ENCODE results near the gene DNAAF2.
"Not testable (repeated sequence)": the region's sequence is repeated elsewhere in the genome, so short reads cannot be mapped to it uniquely, and the experiment has no call there.

Gene DNAAF2, protein sequence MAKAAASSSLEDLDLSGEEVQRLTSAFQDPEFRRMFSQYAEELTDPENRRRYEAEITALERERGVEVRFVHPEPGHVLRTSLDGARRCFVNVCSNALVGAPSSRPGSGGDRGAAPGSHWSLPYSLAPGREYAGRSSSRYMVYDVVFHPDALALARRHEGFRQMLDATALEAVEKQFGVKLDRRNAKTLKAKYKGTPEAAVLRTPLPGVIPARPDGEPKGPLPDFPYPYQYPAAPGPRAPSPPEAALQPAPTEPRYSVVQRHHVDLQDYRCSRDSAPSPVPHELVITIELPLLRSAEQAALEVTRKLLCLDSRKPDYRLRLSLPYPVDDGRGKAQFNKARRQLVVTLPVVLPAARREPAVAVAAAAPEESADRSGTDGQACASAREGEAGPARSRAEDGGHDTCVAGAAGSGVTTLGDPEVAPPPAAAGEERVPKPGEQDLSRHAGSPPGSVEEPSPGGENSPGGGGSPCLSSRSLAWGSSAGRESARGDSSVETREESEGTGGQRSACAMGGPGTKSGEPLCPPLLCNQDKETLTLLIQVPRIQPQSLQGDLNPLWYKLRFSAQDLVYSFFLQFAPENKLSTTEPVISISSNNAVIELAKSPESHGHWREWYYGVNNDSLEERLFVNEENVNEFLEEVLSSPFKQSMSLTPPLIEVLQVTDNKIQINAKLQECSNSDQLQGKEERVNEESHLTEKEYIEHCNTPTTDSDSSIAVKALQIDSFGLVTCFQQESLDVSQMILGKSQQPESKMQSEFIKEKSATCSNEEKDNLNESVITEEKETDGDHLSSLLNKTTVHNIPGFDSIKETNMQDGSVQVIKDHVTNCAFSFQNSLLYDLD

DNA sequence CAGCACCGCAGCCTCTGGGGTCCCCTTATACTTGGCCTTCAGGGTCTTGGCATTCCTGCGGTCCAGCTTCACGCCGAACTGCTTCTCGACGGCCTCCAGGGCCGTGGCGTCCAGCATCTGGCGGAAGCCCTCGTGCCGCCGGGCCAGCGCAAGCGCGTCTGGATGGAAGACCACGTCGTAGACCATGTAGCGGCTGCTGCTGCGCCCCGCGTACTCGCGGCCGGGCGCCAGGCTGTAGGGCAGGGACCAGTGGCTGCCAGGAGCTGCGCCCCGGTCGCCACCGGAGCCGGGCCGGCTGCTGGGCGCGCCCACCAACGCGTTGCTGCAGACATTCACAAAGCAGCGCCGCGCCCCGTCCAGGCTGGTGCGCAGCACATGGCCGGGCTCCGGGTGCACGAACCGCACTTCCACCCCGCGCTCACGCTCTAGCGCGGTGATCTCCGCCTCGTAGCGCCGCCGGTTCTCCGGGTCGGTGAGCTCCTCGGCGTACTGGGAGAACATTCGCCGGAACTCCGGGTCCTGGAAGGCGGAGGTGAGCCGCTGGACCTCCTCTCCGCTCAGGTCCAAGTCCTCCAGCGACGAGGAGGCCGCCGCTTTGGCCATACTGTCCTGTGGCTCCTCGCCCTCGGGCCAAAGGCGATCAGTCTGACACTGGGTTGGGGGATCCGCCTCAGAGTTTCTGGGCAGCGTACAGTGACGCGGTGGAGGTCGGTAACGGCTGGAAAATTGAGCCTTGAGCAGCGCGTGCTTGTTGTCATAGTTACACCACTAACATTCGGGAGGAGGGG, at the start of gene DNAAF2:
Gene DNAAF2, minus strand, starts transcription at position 698 of the 788 bp plus-strand sequence. Its CDS starts 95 bp downstream, at position 603.
- in situ Hi-C loops (cut with MboI; ENCODE audit: low sequenced_read_pairs) = no loop called here

GRCh38 chr14:49679271-49679670, 44.2 kb upstream of the DNAAF2 start:
- in situ Hi-C loops (cut with MboI; ENCODE audit: low sequenced_read_pairs) = no loop called here

DNA sequence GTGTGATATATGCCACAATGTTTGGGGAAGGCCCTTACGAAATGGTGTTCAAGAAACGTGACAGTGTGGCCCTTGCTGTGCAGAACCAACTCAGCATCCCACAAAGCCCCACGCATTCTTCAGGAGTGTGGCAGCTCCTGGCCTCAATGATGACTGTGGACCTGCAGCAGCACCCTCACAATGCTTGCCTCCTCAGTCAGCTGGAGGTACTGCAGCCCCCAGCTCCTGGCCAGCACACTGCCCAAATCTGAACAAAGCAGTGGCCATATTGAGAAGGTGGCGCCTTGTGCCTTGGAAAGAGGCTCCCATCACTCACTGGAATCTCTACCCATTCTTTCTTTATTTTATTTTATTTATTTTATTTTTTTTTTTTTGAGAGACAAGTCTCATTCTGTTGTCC, 42.6 kb upstream of the DNAAF2 start:
- in situ Hi-C loops (cut with MboI; ENCODE audit: low sequenced_read_pairs) = no loop called here

GRCh38 chr14:49673586-49673985, 38.5 kb upstream of the DNAAF2 start:
- in situ Hi-C loops (cut with MboI; ENCODE audit: low sequenced_read_pairs) = no loop called here

DNA sequence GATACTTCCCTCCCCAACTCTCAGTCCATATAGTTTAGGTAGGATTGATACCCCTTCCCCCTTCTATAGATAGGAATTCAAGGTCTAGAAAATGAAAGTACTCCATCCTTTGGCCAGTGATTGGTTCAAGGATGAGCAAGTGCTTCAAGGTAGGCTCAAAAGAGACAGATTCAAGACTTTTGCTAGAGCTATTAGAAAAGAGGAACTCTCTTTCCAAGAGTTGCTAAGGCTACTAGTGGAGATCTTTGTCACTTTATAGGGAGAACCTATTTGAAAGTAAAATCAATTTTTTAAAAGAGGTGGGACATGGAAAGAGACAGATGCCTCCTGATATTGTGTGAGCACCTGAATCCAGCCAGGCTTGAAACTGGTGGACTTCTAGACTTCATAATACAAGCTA, 35.4 kb upstream of the DNAAF2 start:
- in situ Hi-C loops (cut with MboI; ENCODE audit: low sequenced_read_pairs) = no loop called here

- in situ Hi-C loops (cut with MboI; ENCODE audit: low sequenced_read_pairs) = no loop called here
Measured at GRCh38 chr14:49659526-49660455, 24.7 kb upstream of the DNAAF2 start.

GRCh38 chr14:49657500-49657899, 22.5 kb upstream of the DNAAF2 start:
- in situ Hi-C loops (cut with MboI; ENCODE audit: low sequenced_read_pairs) = not testable (repeated sequence)

- in situ Hi-C loops (cut with MboI; ENCODE audit: low sequenced_read_pairs) = no loop called here
Measured at GRCh38 chr14:49654511-49654910, 19.5 kb upstream of the DNAAF2 start.

DNA sequence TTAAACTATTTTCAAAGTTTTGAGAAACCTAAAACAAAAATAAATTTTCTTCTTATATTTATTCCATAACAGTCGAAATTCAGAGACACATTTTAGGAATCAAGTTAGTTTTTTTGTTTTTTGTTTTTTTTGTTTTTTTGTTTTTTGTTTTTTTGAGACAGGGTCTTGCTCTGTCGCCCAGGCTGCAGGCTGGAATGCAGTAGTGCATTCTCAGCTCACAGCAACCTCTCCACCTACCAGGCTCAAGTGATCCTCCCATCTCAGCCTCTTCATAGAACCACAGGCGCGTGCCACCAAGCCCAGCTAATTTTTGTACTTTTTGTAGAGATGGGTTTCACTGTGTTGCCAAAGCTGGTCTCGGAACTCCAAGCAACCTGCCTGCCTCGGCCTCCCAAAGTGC, 18.5 kb upstream of the DNAAF2 start:
- in situ Hi-C loops (cut with MboI; ENCODE audit: low sequenced_read_pairs) = no loop called here

- in situ Hi-C loops (cut with MboI; ENCODE audit: low sequenced_read_pairs) = no loop called here
Measured at GRCh38 chr14:49642163-49642562, 7.1 kb upstream of the DNAAF2 start.

- in situ Hi-C loops (cut with MboI; ENCODE audit: low sequenced_read_pairs) = no loop called here
Measured at GRCh38 chr14:49641697-49642129, 6.7 kb upstream of the DNAAF2 start.

DNA sequence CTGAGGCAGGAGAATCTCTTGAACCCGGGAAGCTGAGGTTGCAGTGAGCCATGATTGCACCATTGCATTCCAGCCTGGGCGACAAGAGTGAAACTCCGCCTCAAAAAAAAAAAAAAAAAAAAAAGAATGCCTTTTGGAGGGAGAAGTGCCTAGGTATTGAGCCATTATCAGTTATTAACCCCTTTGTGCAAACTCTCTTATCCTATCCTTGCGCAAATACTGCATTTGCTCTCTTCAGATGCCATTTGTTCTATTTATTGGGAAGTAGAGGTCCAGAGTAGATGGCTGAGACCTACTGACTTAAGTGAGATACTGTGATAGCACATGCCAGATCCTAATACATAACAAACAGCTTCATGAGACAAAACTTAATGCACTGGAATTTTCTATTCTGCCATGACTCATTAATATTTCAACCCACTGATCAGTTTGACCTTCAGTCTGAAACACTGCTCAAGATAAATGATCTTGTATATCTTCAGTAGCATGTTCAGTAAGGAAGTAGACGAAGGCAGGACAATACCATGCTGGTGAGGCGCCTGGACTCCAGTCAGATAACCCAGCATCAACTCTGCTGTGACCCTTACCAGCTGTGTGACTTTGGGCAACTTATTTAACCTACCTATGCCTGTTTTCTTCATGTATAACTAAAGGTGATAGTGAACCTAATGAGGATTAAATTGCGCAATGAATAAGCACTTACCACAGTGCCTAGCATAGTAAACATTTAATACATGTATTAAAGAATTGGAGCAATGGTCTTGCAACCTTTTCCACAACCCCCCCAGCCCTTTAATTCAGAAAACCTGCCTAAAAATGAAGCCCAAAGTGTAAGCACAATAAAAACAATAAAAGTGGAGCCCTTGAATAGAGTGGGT, 5.7 kb upstream of the DNAAF2 start:
- in situ Hi-C loops (cut with MboI; ENCODE audit: low sequenced_read_pairs) = no loop called here

- in situ Hi-C loops (cut with MboI; ENCODE audit: low sequenced_read_pairs) = no loop called here
Measured at GRCh38 chr14:49637534-49638078, 2.6 kb upstream of the DNAAF2 start.

- in situ Hi-C loops (cut with MboI; ENCODE audit: low sequenced_read_pairs) = no loop called here
Measured at GRCh38 chr14:49636866-49637265, 1.8 kb upstream of the DNAAF2 start.

- in situ Hi-C loops (cut with MboI; ENCODE audit: low sequenced_read_pairs) = no loop called here
Measured at GRCh38 chr14:49633640-49634546, 1.2 kb downstream of the DNAAF2 start.

DNA sequence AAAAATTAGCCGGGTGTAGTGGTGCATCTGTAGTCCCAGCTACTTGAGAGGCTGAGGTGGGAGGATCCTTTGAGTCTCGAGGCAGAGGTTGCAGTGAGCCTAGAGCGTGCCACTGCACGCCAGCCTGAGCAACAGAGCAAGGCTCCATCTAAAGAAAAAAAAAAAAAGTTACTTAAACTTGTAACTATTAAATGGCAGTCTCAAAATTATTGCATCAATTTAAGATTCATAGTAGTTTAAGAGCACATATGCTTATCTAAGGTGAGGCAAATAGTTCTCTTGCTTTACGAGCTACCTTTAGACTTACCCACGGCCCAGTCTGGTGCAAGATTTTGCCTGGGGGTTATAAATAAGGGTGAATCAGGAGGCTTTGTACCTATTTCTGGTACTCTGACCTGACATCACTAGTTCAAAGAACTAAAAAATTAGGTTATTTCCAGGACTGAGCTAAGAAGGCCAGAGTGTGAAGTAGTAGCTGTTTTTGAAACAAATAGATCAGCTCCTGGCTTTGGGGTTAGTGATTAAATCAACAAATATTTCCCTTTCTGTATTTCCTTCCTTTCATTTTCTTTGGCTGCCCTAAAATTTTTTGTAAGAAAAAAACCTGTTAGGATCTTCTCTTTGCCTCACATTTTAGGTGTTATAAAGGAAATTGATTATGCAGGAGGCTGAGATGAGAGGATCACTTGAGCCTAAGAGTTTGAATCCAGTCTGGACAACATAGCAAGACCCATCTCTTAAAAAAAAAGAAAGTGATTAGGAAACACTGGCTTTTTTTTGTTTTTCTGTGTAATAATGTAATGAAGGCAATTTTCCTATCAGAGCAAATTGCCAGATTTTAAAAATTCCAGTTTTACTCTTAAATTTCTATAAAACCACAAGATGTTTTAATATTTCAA, 10.9 kb downstream of the DNAAF2 start:
- in situ Hi-C loops (cut with MboI; ENCODE audit: low sequenced_read_pairs) = no loop called here

GRCh38 chr14:49623387-49623786, 11.7 kb downstream of the DNAAF2 start:
- in situ Hi-C loops (cut with MboI; ENCODE audit: low sequenced_read_pairs) = no loop called here
